Measurements from ENCODE around the gene ADORA3.

- TF ChIP-seq CTCF (IDR thresholded peaks at IDR 0.05; ENCODE audit: low read depth, low read length) (no peak), EZH2phosphoT487 (IDR thresholded peaks at IDR 0.05; ENCODE audit: low read depth) (no peak)
Measured at GRCh38 chr1:111496398-111496797, 7.0 kb downstream of the ADORA3 start.

Measured in OCI-LY3 (cell line).